ENCODE results near the gene VEZT.

DNA sequence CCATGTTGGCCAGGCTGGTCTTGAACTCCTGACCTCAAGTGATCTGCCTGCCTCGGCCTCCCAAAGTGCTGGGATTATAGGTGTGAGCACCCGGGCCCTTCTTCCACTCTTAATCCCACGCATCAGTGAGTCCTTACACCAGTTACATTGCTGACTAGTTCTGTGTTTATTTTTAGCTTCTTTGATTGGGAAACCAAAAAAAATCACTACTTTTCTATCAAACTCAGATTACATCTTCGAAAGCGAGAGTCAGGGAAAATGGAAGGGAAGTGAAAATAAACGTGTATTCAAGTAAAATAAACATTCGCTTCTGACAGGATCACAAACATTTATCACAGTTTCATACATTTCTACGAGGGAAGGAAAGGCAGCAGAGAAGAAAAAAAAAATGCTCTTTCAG, 32.5 kb upstream of the VEZT start:
- TF ChIP-seq, protein P1, sequence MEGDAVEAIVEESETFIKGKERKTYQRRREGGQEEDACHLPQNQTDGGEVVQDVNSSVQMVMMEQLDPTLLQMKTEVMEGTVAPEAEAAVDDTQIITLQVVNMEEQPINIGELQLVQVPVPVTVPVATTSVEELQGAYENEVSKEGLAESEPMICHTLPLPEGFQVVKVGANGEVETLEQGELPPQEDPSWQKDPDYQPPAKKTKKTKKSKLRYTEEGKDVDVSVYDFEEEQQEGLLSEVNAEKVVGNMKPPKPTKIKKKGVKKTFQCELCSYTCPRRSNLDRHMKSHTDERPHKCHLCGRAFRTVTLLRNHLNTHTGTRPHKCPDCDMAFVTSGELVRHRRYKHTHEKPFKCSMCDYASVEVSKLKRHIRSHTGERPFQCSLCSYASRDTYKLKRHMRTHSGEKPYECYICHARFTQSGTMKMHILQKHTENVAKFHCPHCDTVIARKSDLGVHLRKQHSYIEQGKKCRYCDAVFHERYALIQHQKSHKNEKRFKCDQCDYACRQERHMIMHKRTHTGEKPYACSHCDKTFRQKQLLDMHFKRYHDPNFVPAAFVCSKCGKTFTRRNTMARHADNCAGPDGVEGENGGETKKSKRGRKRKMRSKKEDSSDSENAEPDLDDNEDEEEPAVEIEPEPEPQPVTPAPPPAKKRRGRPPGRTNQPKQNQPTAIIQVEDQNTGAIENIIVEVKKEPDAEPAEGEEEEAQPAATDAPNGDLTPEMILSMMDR (IDR thresholded peaks at IDR 0.05; ENCODE audit: low read depth, low read length, poor library complexity, severe bottlenecking), result no peak
- TF ChIP-seq EZH2phosphoT487 (IDR thresholded peaks at IDR 0.05; ENCODE audit: borderline replicate concordance, low read length), result no peak

Measured in DOHH2 (cell line).